ENCODE data around the gene WDR5B. TPM values are rescaled to one million over a fixed set of nuclear protein-coding genes. Genes with fewer than 3 reads are reported as not detected.

The WDR5B gene
- total RNA-seq, 1 donor from 2014 or later, result 11.8 TPM

DNA sequence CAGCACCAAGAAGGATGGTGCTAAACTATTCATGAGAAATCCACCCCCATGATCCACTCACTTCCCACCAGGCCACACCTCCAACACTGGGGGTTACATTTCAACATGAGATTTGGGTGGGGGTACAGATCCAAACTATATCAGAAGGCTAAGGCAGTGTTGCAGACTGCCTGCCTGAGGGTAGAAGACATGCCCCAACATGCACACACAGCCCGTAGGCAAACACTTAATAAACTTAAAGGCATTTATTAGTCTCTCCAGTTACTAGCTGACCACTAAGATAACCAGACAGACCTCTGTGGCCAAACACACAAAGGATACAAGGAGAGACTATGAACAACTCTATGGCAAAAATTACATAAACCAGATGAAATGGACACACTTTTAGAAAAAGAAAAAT lies 21.7 kb downstream of the WDR5B start:
- H3K4me3 Mint-ChIP-seq, result no peak overlapping the region
- Histone ChIP-seq H3K36me3 (no peaks in the 10 kb centered on the region), H3K27me3 (no peaks in the 10 kb centered on the region), H2AFZ (replicated peaks) (no peak overlapping the region), H4K20me1 (ENCODE audit: low read depth) (peaks cover 17% of the 10 kb centered on the region), H3K4me1 (no peaks in the 10 kb centered on the region), H3K9ac (no peak overlapping the region), H3K4me3 (no peak overlapping the region), H3K79me2 (ENCODE audit: low read depth) (no peaks in the 10 kb centered on the region), H3F3A (ENCODE audit: low read depth) (no peaks in the 10 kb centered on the region), H3K4me2 (no peak overlapping the region), H3K9me3 (ENCODE audit: low read depth) (no peaks in the 10 kb centered on the region), H3K27ac (no peak overlapping the region)
- TF ChIP-seq EZH2 (IDR thresholded peaks at IDR 0.05) (no peak), EZH2phosphoT487 (IDR thresholded peaks at IDR 0.05) (no peak)
- TF ChIP-seq, protein P1, sequence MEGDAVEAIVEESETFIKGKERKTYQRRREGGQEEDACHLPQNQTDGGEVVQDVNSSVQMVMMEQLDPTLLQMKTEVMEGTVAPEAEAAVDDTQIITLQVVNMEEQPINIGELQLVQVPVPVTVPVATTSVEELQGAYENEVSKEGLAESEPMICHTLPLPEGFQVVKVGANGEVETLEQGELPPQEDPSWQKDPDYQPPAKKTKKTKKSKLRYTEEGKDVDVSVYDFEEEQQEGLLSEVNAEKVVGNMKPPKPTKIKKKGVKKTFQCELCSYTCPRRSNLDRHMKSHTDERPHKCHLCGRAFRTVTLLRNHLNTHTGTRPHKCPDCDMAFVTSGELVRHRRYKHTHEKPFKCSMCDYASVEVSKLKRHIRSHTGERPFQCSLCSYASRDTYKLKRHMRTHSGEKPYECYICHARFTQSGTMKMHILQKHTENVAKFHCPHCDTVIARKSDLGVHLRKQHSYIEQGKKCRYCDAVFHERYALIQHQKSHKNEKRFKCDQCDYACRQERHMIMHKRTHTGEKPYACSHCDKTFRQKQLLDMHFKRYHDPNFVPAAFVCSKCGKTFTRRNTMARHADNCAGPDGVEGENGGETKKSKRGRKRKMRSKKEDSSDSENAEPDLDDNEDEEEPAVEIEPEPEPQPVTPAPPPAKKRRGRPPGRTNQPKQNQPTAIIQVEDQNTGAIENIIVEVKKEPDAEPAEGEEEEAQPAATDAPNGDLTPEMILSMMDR (IDR thresholded peaks at IDR 0.05), result no peak
- no peaks in the 10 kb centered on the region for H3K9me3 Mint-ChIP-seq
- H3K36me3 Mint-ChIP-seq, result no peaks in the 10 kb centered on the region
- H3K27me3 Mint-ChIP-seq (ENCODE audit: insufficient read depth, low read depth), result no peaks in the 10 kb centered on the region
- DNase-seq (ENCODE audit: low spot score), result no peak
- H3K4me1 Mint-ChIP-seq, result no peaks in the 10 kb centered on the region
- no peak overlapping the region for H3K27ac Mint-ChIP-seq

DNA sequence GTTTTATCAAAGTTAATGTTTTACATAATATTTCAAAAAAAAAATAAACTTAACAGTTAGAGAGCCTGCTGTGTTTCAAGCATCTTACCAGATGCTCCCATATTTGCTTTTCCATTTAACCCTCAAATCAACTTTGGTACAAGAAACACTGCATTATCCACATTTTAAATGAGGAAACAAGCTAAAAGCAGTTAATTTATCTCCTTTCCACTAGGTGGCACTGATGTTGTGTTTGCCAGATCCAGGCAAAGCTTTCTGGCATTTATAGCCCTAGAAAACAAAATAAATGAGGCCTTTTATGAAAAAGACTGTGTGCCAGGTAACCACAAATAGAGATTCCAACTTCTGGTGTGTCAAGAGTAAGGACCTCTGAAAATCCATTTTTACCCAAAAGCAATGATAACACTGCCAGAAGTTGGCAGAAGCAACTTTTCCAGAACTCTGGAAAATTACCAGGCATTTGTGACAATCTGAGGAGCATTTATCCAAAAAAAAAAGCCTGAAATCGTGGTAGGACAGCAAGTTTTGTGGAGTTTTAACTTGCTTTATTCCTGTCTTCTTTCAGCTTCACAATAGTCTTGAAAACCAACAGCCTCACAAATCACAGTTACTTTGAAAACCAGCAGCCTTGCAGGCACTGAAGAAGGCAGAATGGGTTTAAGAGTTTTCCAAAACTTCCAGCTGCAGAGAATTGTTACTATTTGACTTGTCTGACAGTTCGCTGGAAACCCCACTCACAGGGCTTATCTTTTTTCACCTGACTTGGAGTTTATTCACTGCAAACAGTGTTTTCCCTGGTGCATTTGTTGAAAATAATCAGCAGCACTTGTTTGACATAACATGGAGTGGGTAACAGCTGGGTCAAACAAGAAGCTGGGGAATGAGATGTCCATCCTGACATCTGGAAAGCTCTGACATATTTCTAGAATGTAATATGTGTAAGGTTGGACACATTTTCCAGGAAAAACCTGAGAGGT lies 22.7 kb downstream of the WDR5B start:
- H2AFZ ChIP-seq (replicated peaks), result no peak overlapping the region
- H3K4me2 ChIP-seq, result no peak overlapping the region
- H3F3A ChIP-seq (ENCODE audit: low read depth), result no peaks in the 10 kb centered on the region
- no peak for TF ChIP-seq EZH2phosphoT487 (IDR thresholded peaks at IDR 0.05)
- TF ChIP-seq EZH2 (IDR thresholded peaks at IDR 0.05), result no peak
- TF ChIP-seq, protein P1 (IDR thresholded peaks at IDR 0.05), result peak; percentile 81
- no peak overlapping the region for H3K4me3 Mint-ChIP-seq
- no peak overlapping the region for H3K9ac ChIP-seq
- no peaks in the 10 kb centered on the region for H3K79me2 ChIP-seq (ENCODE audit: low read depth)
- no peaks in the 10 kb centered on the region for H3K9me3 Mint-ChIP-seq
- H3K4me1 Mint-ChIP-seq, result no peaks in the 10 kb centered on the region
- no peaks in the 10 kb centered on the region for H3K9me3 ChIP-seq (ENCODE audit: low read depth)
- no peak overlapping the region for H3K27ac ChIP-seq
- no peaks in the 10 kb centered on the region for H3K36me3 ChIP-seq
- H3K27ac Mint-ChIP-seq, result no peak overlapping the region
- H3K4me1 ChIP-seq, result no peaks in the 10 kb centered on the region
- no peaks in the 10 kb centered on the region for H3K27me3 ChIP-seq
- no peaks in the 10 kb centered on the region for H3K36me3 Mint-ChIP-seq
- no peak overlapping the region for H3K4me3 ChIP-seq
- peak; percentile 57 for DNase-seq (ENCODE audit: low spot score)
- no peaks in the 10 kb centered on the region for H3K27me3 Mint-ChIP-seq (ENCODE audit: insufficient read depth, low read depth)
- H4K20me1 ChIP-seq (ENCODE audit: low read depth), result peaks cover 17% of the 10 kb centered on the region

DNA sequence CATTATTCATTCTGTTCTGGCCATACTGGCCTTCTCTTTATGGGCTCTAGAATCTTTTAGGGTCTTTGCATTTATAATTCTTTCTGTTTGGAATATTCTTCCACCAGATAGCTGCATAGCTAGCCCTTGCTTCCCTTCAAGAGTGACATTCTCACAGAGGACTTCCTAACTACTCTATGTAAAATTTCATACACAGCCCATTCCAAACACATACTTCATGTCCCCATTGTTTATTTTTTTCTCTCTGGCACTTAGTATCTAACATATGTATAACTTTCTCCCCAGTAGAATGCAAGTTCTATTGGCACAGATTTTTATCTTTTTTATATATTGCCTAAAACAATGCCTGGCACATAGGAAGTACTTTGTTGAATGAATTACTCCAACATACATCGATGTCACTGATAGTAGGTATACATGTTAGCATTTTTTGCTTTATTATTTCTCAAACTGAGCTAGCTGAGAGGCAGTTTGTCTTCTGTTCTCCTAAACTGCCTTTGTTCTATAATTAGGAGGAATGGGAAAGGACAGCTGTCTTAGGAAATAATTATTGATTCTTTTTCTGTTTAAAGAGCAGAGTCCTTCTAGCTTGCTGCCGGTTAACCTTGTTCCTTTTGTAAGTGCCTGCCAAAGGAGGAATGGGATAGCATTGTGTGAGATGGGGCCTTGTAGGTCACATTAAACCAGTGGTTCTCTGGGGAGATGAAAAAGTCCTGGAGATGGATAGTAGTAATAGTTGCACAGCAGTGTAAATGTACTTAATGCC lies 24.0 kb downstream of the WDR5B start:
- H3K4me3 Mint-ChIP-seq, result no peak overlapping the region
- no peak overlapping the region for H3K4me2 ChIP-seq

More for the DNA sequence above, 24.0 kb downstream of the WDR5B start:
- Mint-ChIP-seq H3K27ac (no peak overlapping the region), H3K36me3 (peaks cover 2% of the 10 kb centered on the region), H3K9me3 (no peaks in the 10 kb centered on the region), H3K27me3 (ENCODE audit: insufficient read depth, low read depth) (no peaks in the 10 kb centered on the region), H3K4me1 (no peaks in the 10 kb centered on the region)
- no peak overlapping the region for H3K4me3 ChIP-seq
- no peak overlapping the region for H3K9ac ChIP-seq
- TF ChIP-seq, protein P1 (IDR thresholded peaks at IDR 0.05), result no peak
- TF ChIP-seq EZH2 (IDR thresholded peaks at IDR 0.05), result no peak
- TF ChIP-seq EZH2phosphoT487 (IDR thresholded peaks at IDR 0.05), result no peak
- H3K9me3 ChIP-seq (ENCODE audit: low read depth), result no peaks in the 10 kb centered on the region
- no peaks in the 10 kb centered on the region for H3K36me3 ChIP-seq
- no peaks in the 10 kb centered on the region for H3F3A ChIP-seq (ENCODE audit: low read depth)
- no peak for DNase-seq (ENCODE audit: low spot score)
- no peak overlapping the region for H3K27ac ChIP-seq
- no peaks in the 10 kb centered on the region for H3K27me3 ChIP-seq
- H2AFZ ChIP-seq (replicated peaks), result no peak overlapping the region
- H3K4me1 ChIP-seq, result no peaks in the 10 kb centered on the region
- no peaks in the 10 kb centered on the region for H3K79me2 ChIP-seq (ENCODE audit: low read depth)
- peaks cover 17% of the 10 kb centered on the region for H4K20me1 ChIP-seq (ENCODE audit: low read depth)
